ENCODE results near the gene APLP2. TPM values are rescaled to one million over a fixed set of nuclear protein-coding genes. Genes with fewer than 3 reads are reported as not detected.

The APLP2 gene
- total RNA-seq, 2 donors from 2014 or later: 821 to 864 TPM

- no peak for TF ChIP-seq CTCF (conservative IDR thresholded peaks at IDR 0.05)
- no peak overlapping the region for H3K4me3 Mint-ChIP-seq
- Histone ChIP-seq H3K27me3 (ENCODE audit: control insufficient read depth, insufficient read depth, low read length, poor library complexity, severe bottlenecking) (no peaks in the 10 kb centered on the region), H3K9me3 (ENCODE audit: control insufficient read depth, low read length) (no peaks in the 10 kb centered on the region), H3K4me3 (ENCODE audit: low read length) (no peak overlapping the region), H3K4me1 (ENCODE audit: control insufficient read depth, insufficient read depth, low read length) (peaks cover 6% of the 10 kb centered on the region), H3K36me3 (ENCODE audit: control insufficient read depth, insufficient read depth, low read length) (peaks cover 60% of the 10 kb centered on the region), H3K27ac (ENCODE audit: low read depth, low read length) (no peak overlapping the region), H3K9ac (ENCODE audit: extremely low read depth, low read length, poor library complexity, severe bottlenecking) (no peak overlapping the region)
- H3K27me3 Mint-ChIP-seq (ENCODE audit: insufficient read depth): no peaks in the 10 kb centered on the region
- peaks cover 46% of the 10 kb centered on the region for H3K36me3 Mint-ChIP-seq (ENCODE audit: low read depth)
- H3K27ac Mint-ChIP-seq: no peak overlapping the region
- WGBS, 2 experiments (ENCODE audit: insufficient coverage in 1 of 2, insufficient read length in 1 of 2): 80 to 94% methylated on average over 2 to 7 of the region's 7 CpGs
- H3K9me3 Mint-ChIP-seq: no peaks in the 10 kb centered on the region
- H3K4me1 Mint-ChIP-seq: peaks cover 7% of the 10 kb centered on the region
- DNase-seq: no peak
Observed at GRCh38 chr11:130150790-130151189, 81.1 kb downstream of the APLP2 start.

GRCh38 chr11:130151196-130151595, 81.5 kb downstream of the APLP2 start:
- Mint-ChIP-seq H3K27me3 (ENCODE audit: insufficient read depth) (no peaks in the 10 kb centered on the region), H3K9me3 (no peaks in the 10 kb centered on the region), H3K27ac (no peak overlapping the region), H3K4me1 (peaks cover 5% of the 10 kb centered on the region), H3K4me3 (no peak overlapping the region), H3K36me3 (ENCODE audit: low read depth) (peaks cover 44% of the 10 kb centered on the region)
- no peak overlapping the region for H3K4me3 ChIP-seq (ENCODE audit: low read length)
- H3K27ac ChIP-seq (ENCODE audit: low read depth, low read length): no peak overlapping the region
- no peaks in the 10 kb centered on the region for H3K27me3 ChIP-seq (ENCODE audit: control insufficient read depth, insufficient read depth, low read length, poor library complexity, severe bottlenecking)
- TF ChIP-seq CTCF (conservative IDR thresholded peaks at IDR 0.05): no peak
- WGBS, 2 experiments (ENCODE audit: insufficient coverage in 1 of 2, insufficient read length in 1 of 2): 73 to 88% methylated on average over 1 of the region's 1 CpG
- H3K9me3 ChIP-seq (ENCODE audit: control insufficient read depth, low read length): no peaks in the 10 kb centered on the region
- H3K9ac ChIP-seq (ENCODE audit: extremely low read depth, low read length, poor library complexity, severe bottlenecking): no peak overlapping the region
- H3K4me1 ChIP-seq (ENCODE audit: control insufficient read depth, insufficient read depth, low read length): peaks cover 2% of the 10 kb centered on the region
- no peak for DNase-seq
- H3K36me3 ChIP-seq (ENCODE audit: control insufficient read depth, insufficient read depth, low read length): peaks cover 56% of the 10 kb centered on the region

- Histone ChIP-seq H3K36me3 (ENCODE audit: control insufficient read depth, insufficient read depth, low read length) (peaks cover 4% of the 10 kb centered on the region), H3K4me3 (ENCODE audit: low read length) (no peak overlapping the region), H3K27me3 (ENCODE audit: control insufficient read depth, insufficient read depth, low read length, poor library complexity, severe bottlenecking) (peaks cover 39% of the 10 kb centered on the region), H3K9ac (ENCODE audit: extremely low read depth, low read length, poor library complexity, severe bottlenecking) (no peak overlapping the region), H3K27ac (ENCODE audit: low read depth, low read length) (no peak overlapping the region), H3K9me3 (ENCODE audit: control insufficient read depth, low read length) (no peaks in the 10 kb centered on the region), H3K4me1 (ENCODE audit: control insufficient read depth, insufficient read depth, low read length) (peaks cover 3% of the 10 kb centered on the region)
- H3K4me1 Mint-ChIP-seq: peaks cover 2% of the 10 kb centered on the region
- H3K27me3 Mint-ChIP-seq (ENCODE audit: insufficient read depth): peaks cover 38% of the 10 kb centered on the region
- H3K9me3 Mint-ChIP-seq: no peaks in the 10 kb centered on the region
- no peak overlapping the region for H3K4me3 Mint-ChIP-seq
- 88 to 91% methylated on average over 10 to 11 of the region's 11 CpGs for WGBS, 2 experiments (ENCODE audit: insufficient coverage in 1 of 2, insufficient read length in 1 of 2)
- peaks cover 6% of the 10 kb centered on the region for H3K36me3 Mint-ChIP-seq (ENCODE audit: low read depth)
- H3K27ac Mint-ChIP-seq: no peak overlapping the region
- DNase-seq: no peak
- no peak for TF ChIP-seq CTCF (conservative IDR thresholded peaks at IDR 0.05)
Observed at GRCh38 chr11:130156108-130157022, 86.7 kb downstream of the APLP2 start.
